ENCODE results near the gene DLG5.

DLG5 gene, protein sequence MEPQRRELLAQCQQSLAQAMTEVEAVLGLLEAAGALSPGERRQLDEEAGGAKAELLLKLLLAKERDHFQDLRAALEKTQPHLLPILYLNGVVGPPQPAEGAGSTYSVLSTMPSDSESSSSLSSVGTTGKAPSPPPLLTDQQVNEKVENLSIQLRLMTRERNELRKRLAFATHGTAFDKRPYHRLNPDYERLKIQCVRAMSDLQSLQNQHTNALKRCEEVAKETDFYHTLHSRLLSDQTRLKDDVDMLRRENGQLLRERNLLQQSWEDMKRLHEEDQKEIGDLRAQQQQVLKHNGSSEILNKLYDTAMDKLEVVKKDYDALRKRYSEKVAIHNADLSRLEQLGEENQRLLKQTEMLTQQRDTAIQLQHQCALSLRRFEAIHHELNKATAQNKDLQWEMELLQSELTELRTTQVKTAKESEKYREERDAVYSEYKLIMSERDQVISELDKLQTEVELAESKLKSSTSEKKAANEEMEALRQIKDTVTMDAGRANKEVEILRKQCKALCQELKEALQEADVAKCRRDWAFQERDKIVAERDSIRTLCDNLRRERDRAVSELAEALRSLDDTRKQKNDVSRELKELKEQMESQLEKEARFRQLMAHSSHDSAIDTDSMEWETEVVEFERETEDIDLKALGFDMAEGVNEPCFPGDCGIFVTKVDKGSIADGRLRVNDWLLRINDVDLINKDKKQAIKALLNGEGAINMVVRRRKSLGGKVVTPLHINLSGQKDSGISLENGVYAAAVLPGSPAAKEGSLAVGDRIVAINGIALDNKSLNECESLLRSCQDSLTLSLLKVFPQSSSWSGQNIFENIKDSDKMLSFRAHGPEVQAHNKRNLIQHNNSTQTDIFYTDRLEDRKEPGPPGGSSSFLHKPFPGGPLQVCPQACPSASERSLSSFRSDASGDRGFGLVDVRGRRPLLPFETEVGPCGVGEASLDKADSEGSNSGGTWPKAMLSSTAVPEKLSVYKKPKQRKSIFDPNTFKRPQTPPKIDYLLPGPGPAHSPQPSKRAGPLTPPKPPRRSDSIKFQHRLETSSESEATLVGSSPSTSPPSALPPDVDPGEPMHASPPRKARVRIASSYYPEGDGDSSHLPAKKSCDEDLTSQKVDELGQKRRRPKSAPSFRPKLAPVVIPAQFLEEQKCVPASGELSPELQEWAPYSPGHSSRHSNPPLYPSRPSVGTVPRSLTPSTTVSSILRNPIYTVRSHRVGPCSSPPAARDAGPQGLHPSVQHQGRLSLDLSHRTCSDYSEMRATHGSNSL (N-terminal part only)

DNA sequence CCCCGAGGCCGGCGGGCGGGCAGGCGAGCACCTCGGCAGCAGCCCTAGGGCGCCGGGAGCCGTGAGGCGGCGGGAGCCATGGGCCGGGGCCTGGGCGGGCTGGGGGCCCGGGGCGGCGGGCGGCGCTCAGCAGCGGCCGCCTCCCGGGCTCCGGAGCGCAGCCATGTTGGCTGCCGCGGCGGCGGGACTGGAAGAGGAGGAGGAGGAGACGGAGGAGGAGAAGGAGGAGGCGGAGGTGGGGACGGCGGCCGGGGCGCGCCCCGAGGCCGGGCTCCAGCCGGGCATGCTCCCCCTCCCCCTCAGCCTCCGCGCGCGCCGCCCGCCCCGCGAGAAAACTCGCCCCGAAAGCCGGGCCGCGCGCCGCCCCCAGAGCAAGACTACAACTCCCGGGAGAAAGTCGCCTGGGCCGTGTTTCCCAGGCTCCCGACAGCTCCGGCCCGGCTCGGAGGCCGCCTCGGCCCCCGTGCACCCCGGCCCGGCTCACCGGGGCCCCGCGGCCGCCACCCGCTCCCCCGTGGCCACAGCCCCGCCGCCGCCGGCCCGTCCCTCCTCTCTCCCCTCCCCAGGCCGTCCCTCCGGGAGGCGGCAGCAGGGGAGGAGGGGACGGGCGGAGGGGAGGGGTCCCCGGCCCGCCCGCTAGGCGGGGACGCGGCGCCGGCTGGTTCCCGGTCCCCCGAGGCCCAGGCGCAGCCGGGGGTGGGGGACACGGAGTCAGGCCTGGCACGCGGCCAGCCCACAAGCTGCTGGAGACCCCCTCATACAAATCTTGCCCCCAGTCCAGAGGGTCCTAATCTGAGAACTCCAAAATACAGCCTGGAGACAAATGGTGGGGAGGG lies at the start of gene DLG5:
TSS of gene DLG5 (minus strand) at position 190 of the 836 bp plus-strand sequence. CDS start 235 bp downstream, outside the sequence.
- DNase-seq, result no peak

DNA sequence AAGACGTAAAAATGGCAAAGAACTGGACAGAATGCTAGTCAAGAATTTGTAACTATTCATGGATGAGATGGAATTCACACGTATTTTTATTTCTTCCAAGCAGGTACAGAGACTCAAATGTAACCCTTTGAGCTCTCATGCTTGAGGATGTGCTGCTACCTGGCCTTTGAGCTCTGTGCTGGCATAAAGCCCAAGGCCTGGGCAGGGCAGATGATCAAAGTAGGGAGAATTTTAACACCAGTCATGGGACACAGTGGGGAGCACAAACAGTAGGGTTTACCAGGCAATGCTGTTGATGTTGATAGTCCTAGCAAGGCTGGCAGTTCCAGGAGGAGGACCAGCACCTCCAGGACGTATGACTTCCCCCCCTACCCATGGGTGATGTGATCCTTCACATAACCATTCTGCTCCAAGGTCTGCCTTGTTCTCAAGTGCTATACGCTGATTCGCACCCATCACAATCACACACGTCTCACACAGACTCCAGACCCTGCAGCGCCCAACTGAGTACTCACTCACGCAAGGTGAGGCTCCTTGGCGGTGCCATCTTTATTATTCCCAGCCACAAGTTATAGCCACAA lies 48.6 kb upstream of the DLG5 start:
- DNase-seq, result no peak

DNA sequence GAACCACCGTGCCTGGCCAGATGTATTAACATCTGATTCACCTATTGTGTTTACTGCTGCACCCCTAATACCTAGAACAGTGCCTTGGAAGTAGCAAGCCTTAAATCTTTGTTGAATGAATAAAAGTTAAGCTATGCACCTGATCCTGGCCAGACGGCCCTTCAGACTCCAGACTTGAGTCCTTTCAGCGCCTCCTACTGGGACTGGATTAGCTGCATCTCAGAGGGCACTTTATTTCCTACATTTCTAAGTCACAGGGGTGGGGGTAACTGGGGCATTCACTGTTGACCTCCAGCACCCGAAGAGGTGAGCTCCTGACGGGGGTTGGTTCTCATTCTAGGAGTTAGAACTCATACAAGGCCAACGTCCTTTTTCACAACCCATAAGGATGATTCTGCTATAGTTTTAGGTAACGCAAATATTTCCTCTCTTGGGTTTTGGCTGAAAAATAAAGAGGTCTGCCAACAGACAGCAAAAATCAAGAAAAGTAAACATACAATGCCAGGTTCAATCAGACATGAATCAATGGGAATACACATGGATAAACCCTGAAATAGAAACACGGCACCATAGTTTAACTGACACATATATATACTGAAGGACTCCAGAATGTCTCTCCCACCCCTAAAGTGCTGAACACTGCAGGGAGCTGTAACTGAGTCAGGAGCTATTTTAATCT lies 48.0 kb upstream of the DLG5 start:
- DNase-seq, result no peak

DNA sequence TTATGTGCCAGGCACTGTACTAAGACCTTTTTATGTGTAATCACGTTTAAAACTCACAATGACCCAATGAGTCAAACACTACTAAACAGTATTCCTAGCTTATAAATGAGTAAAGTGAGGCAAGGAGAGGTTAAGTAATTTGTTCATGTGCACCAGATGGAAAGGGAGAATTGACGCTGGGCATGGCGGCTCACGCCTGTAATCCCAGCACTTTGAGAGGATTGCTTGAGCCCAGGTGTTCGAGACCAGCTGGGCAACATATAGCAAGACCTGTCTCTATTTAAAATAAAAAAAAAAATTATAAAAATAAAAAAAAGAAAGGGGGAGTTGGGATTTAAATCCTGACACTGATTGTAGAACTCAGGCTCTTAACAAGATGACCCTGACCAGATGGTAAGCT lies 46.7 kb upstream of the DLG5 start:
- no peak for DNase-seq

DNA sequence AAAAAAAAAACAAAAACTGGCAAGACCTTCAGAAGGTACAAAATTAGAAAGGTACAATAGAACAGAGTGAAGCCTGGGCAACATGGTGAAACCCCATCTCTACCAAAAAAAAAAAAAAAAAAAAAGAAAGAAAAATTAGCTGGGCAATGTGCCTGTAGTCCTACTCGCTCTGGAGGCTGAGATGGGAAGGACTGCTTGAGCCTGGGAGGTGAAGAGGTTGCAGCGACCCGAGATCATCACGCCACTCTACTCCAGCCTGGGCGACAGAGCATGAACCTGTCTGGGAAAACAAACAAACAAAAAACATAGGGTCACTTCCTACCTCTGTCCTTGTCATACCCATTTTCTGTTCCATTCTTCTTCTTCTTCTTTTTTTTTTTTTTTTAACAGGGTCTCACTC lies 45.6 kb upstream of the DLG5 start:
- no peak for DNase-seq

DNA sequence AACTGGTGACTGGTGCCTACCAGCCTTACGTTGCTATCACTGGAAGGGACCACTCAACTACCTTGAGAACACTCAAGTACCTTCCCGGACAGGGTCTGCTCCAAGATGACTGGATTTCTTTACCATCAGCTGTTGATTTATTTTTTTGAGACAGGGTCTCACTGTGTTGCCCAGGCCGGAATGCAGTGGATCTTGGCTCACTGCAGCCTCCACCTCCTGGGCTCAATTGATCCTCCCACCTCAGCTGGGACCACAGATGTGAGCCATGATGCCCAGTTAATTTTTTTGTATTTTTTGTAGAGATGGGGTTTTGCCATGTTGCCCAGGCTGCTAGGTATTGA lies 45.2 kb upstream of the DLG5 start:
- no peak for DNase-seq

DNA sequence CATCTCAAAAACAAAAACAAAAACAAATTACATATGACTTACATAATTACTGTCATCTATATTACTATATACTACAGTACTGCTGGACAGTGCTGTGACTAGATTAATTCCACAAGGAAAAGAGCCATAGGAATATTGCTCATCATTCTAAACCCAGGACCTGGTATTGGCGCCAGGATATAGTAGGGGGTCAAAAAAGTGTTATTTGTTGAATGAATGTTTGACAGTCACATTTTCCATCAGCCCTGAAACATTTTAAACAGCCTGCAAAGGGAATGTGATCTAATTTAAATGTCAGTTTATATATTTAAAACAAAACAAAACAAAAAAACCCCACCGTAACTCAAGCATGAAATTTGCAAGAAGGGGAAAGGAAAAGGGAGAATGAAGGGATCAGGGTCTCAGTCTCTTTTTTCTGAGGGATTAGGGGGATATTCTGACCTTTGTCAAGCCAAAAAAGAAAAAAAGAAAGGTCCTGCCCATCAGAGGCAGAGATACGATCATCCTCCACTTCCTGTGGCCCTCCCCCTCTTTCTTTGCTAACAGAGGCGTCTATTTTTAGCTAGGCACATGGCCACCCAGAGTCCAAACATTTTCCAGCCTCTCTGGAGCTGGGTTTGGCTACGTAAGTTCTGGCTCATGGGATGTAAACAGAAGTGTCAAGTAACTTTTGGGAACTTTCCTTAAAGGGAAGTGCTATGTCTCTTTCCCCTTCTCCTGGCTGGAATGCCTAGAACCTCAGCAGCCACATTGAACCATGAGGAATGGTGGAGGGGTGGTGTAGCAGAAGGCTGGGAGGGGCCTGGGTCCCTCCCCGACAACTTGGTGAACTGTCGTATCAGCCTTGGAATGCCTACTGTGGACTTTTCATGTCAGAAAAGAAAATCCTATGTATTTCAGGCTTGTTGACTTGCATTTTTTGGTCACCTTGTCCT lies 44.6 kb upstream of the DLG5 start:
- no peak for DNase-seq

DNA sequence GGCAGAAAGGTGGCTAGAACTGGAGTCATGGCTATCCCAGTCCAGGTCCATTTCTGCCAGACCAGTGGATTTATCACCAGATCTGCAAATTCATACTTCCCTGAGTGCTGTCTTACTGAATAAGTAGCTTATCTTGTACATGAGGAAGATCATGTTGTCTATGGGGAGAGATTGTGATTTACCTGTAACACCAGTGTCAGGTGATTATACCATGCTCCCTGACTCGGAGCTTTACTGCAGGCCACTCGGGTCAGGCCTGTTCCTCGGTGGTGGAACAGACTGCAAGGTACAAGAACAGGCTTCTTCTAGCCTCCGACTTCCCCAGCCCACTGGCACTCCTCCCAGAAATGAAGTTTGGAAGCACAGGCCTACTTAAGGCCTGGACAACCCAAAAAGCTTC lies 42.6 kb upstream of the DLG5 start:
- no peak for DNase-seq

DNA sequence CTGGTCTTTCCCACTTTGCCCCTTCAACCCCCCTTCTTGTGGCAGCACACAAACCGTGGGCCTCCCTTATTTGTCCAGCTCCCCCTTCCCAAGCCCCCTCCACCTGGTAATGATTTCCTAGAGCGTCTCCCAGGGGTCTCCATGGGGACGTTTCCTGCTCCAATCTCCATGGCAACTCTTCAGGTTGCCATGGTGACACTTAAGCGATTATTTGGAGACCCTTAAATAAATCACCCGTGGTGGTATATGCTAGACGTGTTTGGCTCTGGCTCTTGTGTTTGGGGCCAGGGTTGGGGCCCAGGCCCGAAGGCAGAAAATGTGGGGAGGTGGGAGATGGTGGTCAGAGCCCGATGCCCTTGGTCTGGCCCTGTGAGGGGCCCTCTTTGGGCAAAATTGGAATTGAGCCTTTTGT lies 41.1 kb upstream of the DLG5 start:
- no peak for DNase-seq

DNA sequence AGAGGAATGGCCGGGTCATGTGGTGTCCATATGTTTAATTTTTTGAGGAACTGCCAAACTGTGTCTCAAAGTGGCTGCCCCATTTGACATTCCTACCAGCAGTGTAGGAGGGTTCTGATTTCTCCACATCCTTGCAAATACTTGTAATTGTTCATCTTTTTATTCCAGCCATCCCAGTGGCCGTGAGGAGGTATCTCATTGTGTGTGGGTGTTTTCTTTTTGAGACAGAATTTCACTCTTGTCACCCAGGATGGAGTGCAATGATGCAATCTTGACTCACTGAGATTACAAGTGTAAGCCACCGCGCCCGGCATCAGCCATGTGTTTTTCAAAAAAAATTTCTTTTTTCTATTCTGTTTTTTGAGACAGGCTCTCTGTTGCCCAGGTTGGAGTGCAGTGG lies 38.7 kb upstream of the DLG5 start:
- DNase-seq, result no peak

DNA sequence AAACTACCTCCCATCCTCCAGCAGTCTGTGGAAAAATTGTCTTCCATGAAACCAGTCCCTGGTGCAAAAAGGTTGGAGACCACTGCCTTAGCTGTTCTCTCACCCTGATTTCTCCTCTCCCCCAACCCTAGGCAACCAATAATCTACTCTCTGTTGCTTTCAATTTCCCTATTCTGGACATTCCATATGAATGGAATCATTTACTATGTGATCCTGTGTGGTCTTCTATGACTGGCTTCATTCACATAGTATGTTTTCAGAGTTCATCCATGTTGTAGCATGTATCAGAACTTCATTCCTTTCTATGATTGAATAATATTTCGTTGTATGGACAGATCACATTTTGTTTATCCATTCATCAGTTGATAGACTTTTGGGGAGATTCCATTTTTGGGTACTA lies 38.3 kb upstream of the DLG5 start:
- no peak for DNase-seq

DNA sequence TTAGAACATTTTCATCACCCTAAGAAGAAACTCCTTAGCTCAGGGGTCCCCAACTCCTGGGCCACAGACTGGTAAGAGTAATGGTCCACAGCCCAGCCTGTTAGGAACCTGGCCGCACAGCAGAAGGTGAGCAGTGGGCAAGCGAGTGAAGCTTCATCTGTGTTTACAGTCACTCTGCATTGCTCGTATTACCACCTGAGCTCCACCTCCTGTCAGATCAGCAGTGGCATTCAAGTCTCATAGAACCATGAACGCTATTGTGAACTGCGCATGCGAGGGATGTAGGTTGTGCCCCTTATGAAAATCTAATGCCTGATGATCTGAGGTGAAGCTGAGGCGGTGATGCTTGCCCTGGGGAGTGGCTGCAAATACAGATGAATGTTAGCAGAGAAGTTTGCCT lies 37.3 kb upstream of the DLG5 start:
- no peak for DNase-seq

DNA sequence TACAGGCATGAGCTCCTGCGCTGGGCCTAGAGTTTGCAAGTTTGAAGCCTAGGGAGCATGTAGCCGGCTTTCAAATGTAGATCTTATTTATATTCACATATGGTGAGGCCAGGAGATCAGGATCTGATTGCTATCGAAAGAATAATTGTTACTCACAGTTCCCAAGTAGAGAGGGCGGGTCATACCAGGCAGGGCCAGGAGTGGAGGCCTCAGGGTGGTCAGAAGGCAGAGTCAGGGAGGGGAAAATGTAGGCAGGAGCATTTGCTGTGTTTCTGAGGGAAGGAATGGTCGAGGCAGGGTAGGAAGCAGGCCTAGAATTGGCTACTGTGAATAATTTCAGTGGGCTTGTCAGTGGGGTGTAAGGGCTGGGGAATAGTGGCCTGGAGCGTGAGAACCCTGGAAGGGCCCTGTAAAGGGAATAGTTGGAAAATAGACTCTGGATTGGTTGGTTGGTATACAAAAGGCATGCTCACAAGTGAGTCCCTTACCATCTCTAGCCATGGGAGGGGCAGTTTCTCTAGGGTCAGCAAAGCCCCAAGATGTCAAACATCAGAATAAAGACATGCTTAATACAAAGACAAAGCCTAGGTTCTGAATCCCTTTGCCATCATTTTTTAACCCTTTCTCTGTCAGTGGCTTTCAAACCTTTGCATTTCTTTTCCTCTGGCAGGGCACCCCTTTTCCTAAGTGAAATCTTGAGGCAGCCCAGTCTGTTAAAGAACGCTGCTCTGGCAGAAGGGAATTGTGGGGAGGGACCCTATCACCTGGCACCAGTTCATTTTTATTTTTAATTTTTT lies 36.0 kb upstream of the DLG5 start:
- DNase-seq, result no peak

DNA sequence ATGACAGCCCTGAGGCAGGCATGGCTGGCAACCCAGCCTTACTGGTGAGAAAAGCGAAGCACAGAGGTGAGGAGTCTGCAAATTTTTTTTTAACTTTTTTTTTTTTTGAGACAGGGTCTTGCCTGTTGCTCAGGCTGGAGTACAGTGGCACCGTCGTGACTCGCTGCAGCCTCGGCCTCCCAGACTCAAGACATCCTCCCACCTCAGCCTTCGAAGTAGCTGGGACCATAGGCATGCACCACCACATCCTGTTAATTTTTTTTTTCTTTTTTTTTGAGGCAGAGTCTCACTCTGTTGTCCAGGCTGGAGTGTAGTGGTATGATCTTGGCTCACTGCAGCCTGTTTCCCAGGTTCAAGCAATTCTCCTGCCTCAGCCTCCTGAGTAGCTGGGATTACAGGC lies 35.1 kb upstream of the DLG5 start:
- no peak for DNase-seq

DNA sequence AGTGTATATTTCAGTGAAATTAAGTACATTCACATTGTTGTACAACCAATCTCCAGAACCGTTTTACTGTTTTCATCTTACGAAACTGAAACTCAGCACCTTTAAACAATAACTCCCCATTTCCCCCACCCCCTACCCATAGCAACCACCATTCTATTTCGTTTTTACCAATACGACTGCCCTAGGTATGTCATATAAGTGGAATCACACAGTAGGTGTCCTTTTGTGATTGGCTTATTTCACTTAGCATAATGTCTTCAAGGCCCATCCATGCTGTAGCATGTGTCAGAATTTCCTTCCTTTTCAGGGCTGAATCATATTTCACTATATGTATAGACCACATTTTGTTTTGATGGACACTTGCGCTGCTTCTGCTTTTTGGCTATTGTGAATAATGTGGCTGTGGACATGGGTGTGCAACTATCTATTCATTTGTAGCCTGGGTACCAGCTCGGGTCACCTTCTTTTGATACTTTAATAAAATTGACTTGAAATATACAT lies 34.3 kb upstream of the DLG5 start:
- no peak for DNase-seq

DNA sequence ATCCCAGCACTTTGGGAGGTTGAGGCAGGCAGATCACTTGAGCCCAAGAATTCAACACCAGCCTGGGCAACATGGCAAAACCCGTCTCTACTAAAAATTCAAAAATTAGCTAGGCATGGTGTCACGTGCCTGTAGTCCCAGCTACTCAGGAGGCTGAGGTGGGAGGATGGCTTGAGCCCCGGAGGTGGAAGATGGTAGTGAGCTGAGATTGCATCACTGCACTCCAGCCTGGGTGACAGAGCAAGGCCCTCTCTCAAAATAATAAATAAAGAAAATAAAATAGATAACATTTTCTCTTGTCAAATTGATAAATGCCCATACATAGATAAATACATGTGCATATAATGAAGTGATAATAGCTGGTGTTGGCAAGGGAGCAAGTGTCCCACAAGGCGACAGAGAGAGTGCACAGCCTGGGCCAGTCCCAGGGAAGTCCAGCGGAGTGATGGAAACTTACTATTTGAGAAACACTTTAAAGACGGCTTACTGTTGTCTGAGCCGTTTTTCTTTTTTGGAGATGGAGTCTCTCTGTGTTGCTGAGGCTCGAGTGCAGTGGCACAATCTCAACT lies 33.4 kb upstream of the DLG5 start:
- DNase-seq, result no peak

DNA sequence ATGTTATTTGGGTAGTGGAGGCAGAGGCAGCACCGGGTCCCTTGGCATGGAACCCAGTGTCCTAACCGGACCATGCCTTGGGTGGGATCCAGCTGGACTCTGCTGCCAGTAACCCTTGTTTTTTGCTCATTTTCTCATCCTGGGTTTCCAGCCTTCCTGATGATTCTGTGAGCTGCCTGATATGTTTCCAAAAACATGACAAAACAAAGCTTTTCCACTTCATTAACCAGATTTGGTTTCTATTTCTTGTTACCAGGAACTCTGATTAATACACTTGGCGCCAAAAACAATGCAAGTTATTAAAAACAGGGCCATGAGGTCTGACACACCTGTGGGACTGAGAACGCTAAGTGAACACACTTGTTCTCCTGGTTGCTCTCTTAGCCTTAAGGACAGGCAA lies 32.8 kb upstream of the DLG5 start:
- no peak for DNase-seq

DNA sequence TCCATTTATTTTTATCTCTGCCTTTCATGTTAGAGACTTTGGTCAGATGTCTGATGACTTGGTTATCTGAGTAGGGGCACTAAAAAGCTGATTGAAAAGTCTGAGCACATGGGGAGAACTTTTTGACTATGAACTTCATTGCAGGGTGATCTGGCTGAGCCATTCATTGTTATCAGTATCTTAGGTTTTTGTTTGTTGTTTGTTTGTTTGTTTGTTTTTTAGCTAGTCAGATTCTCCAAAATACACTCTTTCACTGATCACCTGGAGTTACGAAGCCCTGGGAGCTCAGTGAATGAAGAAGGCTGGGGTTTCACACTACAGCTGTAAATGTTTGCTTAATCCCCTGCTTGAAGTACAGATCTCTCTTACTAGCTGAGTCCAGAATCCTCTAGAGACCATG lies 28.6 kb upstream of the DLG5 start:
- DNase-seq, result no peak

DNA sequence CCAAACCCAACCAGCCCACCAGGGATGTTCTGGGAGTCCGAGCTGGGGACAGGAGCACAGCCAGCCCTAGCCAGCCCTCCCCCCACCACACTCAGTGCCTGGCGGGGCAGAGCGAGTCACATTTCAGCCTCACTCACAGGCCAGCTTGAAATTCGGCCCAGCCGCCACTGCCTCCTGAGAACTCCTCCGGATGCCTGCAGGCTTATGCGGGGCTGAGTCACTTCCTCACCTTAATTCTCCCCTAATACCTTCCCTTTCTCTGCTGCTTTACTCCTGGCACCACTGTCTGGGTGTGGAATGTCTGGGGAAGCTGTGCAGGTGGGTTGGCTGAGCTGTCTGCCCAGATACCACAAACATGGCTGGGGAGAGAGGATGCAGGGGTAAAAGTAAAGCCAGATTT lies 22.6 kb upstream of the DLG5 start:
- no peak for DNase-seq
